HepG2 (cell line): Measurements from ENCODE around the gene LACTBL1. TPM values are rescaled to one million over a fixed set of nuclear protein-coding genes. Genes with fewer than 3 reads are reported as not detected.

ENCODE experiments used
- ATAC-seq: fragments of 200-7000 bp; cut with Tn5 transposase; 3 replicates; pipeline ENCODE4 v1.9.1; 2020; ENCODE audit warnings: mild to moderate bottlenecking, moderate library complexity
- BruUV-seq: library from RNA; stranded (reverse); fragments of 400-500 nt; replicated peaks from 2 replicates; lab custom pipeline; 2021; lab: Mats Ljungman, UMichigan
- CTCF ChIA-PET: fragments of 300-600 bp; formaldehyde crosslinking; extraction: SDS; loops from one replicate; lab custom pipeline; 2021; ENCODE audit warnings: low total read pairs, inconsistent platforms, low intra/inter-chr PET ratio; lab: Yijun Ruan, JAX
- POLR2A ChIA-PET: fragments of 350-600 bp; sonication (Branson Sonifier 250); formaldehyde crosslinking; loops from one replicate; lab custom pipeline; 2020; ENCODE audit warnings: antibody characterized with exemption, inconsistent platforms; lab: Yijun Ruan, JAX
- DNase-seq: peaks from one replicate; pipeline ENCODE4 v3.0.0-alpha.2; 2015; ENCODE audit warnings: low spot score
- FAIRE-seq: peaks from 3 replicates; lab custom pipeline; 2011; peaks lifted over from hg19 to GRCh38; lab: Jason Lieb, UNC
- H2AFZ ChIP-seq: one replicate; pipeline ENCODE4 v1.6.1; 2011; ENCODE audit warnings: low read length, inconsistent platforms
- H3K27ac ChIP-seq: fragments of 300-600 bp; 3 replicates; pipeline ENCODE4 v1.8.0; 2011; ENCODE audit warnings: mixed run types, mild to moderate bottlenecking, mixed read lengths, low read length, inconsistent platforms; ENCODE audit not compliant: insufficient read depth; ENCODE audit errors: extremely low read length
- H3K27me3 ChIP-seq, 2 experiments: fragments of 200-600 bp in 1 of 2; 2 replicates in 1 of 2; 3 replicates in 1 of 2; pipeline versions ENCODE4 v1.6.0 to v1.8.0; 2011; ENCODE audit warnings: low read length in 2 of 2, mild to moderate bottlenecking in 2 of 2, moderate library complexity in 2 of 2, inconsistent platforms in 1 of 2; ENCODE audit not compliant: insufficient read depth in 2 of 2, control insufficient read depth in 1 of 2
- H3K36me3 ChIP-seq, 2 experiments: fragments of 200-600 bp in 1 of 2; replicated peaks in 1 of 2; 2 replicates in 1 of 2; 3 replicates in 1 of 2; pipeline versions ENCODE4 v1.5.1 to v1.8.0; 2011; ENCODE audit warnings: low read length in 2 of 2, inconsistent platforms in 1 of 2; ENCODE audit not compliant: insufficient read depth in 2 of 2, control insufficient read depth in 1 of 2
- H3K4me1 ChIP-seq: 2 replicates; pipeline ENCODE4 v1.5.1; 2012; ENCODE audit warnings: low read length, inconsistent platforms; ENCODE audit not compliant: insufficient read depth
- H3K4me2 ChIP-seq: 2 replicates; pipeline ENCODE4 v1.6.0; 2011; ENCODE audit warnings: low read depth, low read length, inconsistent platforms
- H3K4me3 ChIP-seq, 3 experiments: fragments of 200-600 bp in 1 of 3; sonication (generic), shearing (Covaris generic) in 1 of 3; replicated peaks in 1 of 3; 2 replicates each; pipeline ENCODE4 v1.5.1; 2011 to 2016; ENCODE audit warnings: low read length in 3 of 3, inconsistent platforms in 2 of 3, low read depth in 2 of 3, mild to moderate bottlenecking in 2 of 3, control low read depth in 1 of 3, mixed read lengths in 1 of 3; ENCODE audit not compliant: insufficient read depth in 1 of 3
- H3K79me2 ChIP-seq: one replicate; pipeline ENCODE4 v1.6.1; 2011; ENCODE audit warnings: low read length, inconsistent platforms; ENCODE audit not compliant: insufficient read depth
- H3K9ac ChIP-seq: 2 replicates; pipeline ENCODE4 v1.6.0; 2011; ENCODE audit warnings: mild to moderate bottlenecking, low read depth, low read length, inconsistent platforms; ENCODE audit not compliant: insufficient read depth
- H3K9me3 ChIP-seq: 2 replicates; pipeline ENCODE4 v1.5.1; 2012; ENCODE audit warnings: mild to moderate bottlenecking, low read length
- H4K20me1 ChIP-seq: 2 replicates; pipeline ENCODE4 v1.6.0; 2011; ENCODE audit warnings: inconsistent platforms, mild to moderate bottlenecking, low read length, moderate library complexity; ENCODE audit not compliant: insufficient read depth
- ATF7-NPFF ChIP-seq: sonication (generic); formaldehyde crosslinking; IDR thresholded peaks from 2 replicates; pipeline ENCODE4 v1.8.1; 2023; ENCODE audit warnings: mild to moderate bottlenecking, low read depth, missing genetic modification reagents, moderate library complexity
- CHD4 ChIP-seq: fragments of 200-600 bp; sonication (generic); IDR thresholded peaks from 2 replicates; pipeline ENCODE4 v1.7.0; 2017; ENCODE audit warnings: mild to moderate bottlenecking, low read length, borderline replicate concordance
- KDM2A ChIP-seq: sonication (generic); formaldehyde crosslinking; IDR thresholded peaks from 2 replicates; pipeline ENCODE4 v1.4.0; 2020; ENCODE audit warnings: low read depth, missing genetic modification reagents, borderline replicate concordance
- NFRKB ChIP-seq: fragments of 450-650 bp; IDR thresholded peaks from 2 replicates; pipeline ENCODE4 v1.6.1; 2017
- RXRA ChIP-seq: sonication (generic); formaldehyde crosslinking; IDR thresholded peaks from 2 replicates; pipeline ENCODE4 v1.5.1; 2020; ENCODE audit warnings: missing genetic modification reagents
- TBX3 ChIP-seq: fragments of 450-650 bp; IDR thresholded peaks from 2 replicates; pipeline ENCODE4 v1.6.1; 2017; ENCODE audit warnings: antibody characterized with exemption, mild to moderate bottlenecking, inconsistent platforms, borderline replicate concordance
- YEATS4 ChIP-seq: sonication (generic); formaldehyde crosslinking; IDR thresholded peaks from 2 replicates; pipeline ENCODE4 v1.4.0; 2020; ENCODE audit warnings: missing genetic modification reagents, borderline replicate concordance
- ZBTB7A ChIP-seq: sonication (generic); formaldehyde crosslinking; IDR thresholded peaks from 2 replicates; pipeline ENCODE4 v1.8.0; 2022; ENCODE audit warnings: mild to moderate bottlenecking, missing genetic modification reagents
- ZNF317 ChIP-seq: sonication (generic); formaldehyde crosslinking; IDR thresholded peaks from 2 replicates; pipeline ENCODE4 v1.5.0; 2020; ENCODE audit warnings: mild to moderate bottlenecking, missing genetic modification reagents
- ZNF382 ChIP-seq: sonication (generic); formaldehyde crosslinking; IDR thresholded peaks from 2 replicates; pipeline ENCODE4 v1.5.0; 2020; ENCODE audit warnings: missing genetic modification reagents, mild to moderate bottlenecking, borderline replicate concordance
- ZNF549 ChIP-seq: sonication (generic); formaldehyde crosslinking; IDR thresholded peaks from 2 replicates; pipeline ENCODE4 v1.5.0; 2020; ENCODE audit warnings: missing genetic modification reagents
- ZNF589 ChIP-seq: sonication (generic); formaldehyde crosslinking; conservative IDR thresholded peaks from 2 replicates; pipeline ENCODE4 v1.8.0; 2022; ENCODE audit warnings: mild to moderate bottlenecking, moderate library complexity, missing genetic modification reagents
- ZNF652 ChIP-seq: IDR thresholded peaks from 2 replicates; pipeline ENCODE4 v1.6.1; 2016; ENCODE audit warnings: low read depth, borderline replicate concordance
- ZNF678 ChIP-seq: sonication (generic); formaldehyde crosslinking; IDR thresholded peaks from 2 replicates; pipeline ENCODE4 v1.4.0; 2020; ENCODE audit warnings: mild to moderate bottlenecking, missing genetic modification reagents
- ZNF709 ChIP-seq: sonication (generic); formaldehyde crosslinking; IDR thresholded peaks from 2 replicates; pipeline ENCODE4 v1.5.0; 2020; ENCODE audit warnings: mild to moderate bottlenecking, missing genetic modification reagents
- ZNF891 ChIP-seq: sonication (generic); formaldehyde crosslinking; IDR thresholded peaks from 2 replicates; pipeline ENCODE4 v1.5.0; 2020; ENCODE audit warnings: mild to moderate bottlenecking, missing genetic modification reagents
- ZSCAN12 ChIP-seq: sonication (generic); formaldehyde crosslinking; IDR thresholded peaks from 2 replicates; pipeline ENCODE4 v1.9.0; 2021; ENCODE audit warnings: mild to moderate bottlenecking, missing genetic modification reagents
- WGBS: methylation state at CpG from one replicate; pipeline ENCODE4 v1.1.6; 2017; ENCODE audit warnings: low lambda C conversion rate; 5-methylcytosine and 5-hydroxymethylcytosine counted together
- in situ Hi-C: cut with HindIII; loops from 2 replicates; pipeline ENCODE4 v1.10.0; 2017; ENCODE audit warnings: low pct_unique_long_range_greater_than_20kb; ENCODE audit not compliant: extremely low pct_ligation_motif_present
- intact Hi-C: fragments of 100-400 bp; cut with micrococcal nuclease; formaldehyde crosslinking; loops from one replicate; pipeline ENCODE4 v1.10.0; 2022; ENCODE audit not compliant: unreplicated experiment
- polyA plus RNA-seq, 8 experiments: library from polyadenylated mRNA; depleted of rRNA in 3 of 8; stranded (reverse) in 7 of 8; unstranded in 1 of 8; fragments of >200 nt; fragmentation: Illumina TruSeq in 4 of 8; extraction: Trizol in 4 of 8; gene quantifications; 2 replicates each; pipeline versions ENCODE4 v1.2.1 to v1.2.3, GENCODE V29; 2011 to 2016; ENCODE audit warnings: low read depth in 4 of 8, missing spikeins in 1 of 8, mixed read lengths in 1 of 8; ENCODE audit not compliant: insufficient read depth in 1 of 8
- total RNA-seq, 5 experiments: library from RNA; depleted of rRNA; stranded (reverse); fragments of >200 nt; fragmentation: Illumina TruSeq; extraction: Trizol; gene quantifications; 2 replicates each; pipeline ENCODE4 v1.2.3, GENCODE V29; 2016; ENCODE audit warnings: low read depth in 1 of 5
- TF ChIP-seq, protein P1 (sequence below): IDR thresholded peaks from 2 replicates; pipeline ENCODE4 v1.6.1; 2016
- TF ChIP-seq, protein P2 (sequence below): sonication (generic); formaldehyde crosslinking; IDR thresholded peaks from 2 replicates; pipeline ENCODE4 v1.4.0; 2020; ENCODE audit warnings: missing genetic modification reagents

The LACTBL1 gene
- total and polyA plus RNA-seq, 2 of the 13 experiments (the other 11 are each of a cell fraction or from before 2014, with no cell fraction given): 0.12 to 1.3 TPM

DNA sequence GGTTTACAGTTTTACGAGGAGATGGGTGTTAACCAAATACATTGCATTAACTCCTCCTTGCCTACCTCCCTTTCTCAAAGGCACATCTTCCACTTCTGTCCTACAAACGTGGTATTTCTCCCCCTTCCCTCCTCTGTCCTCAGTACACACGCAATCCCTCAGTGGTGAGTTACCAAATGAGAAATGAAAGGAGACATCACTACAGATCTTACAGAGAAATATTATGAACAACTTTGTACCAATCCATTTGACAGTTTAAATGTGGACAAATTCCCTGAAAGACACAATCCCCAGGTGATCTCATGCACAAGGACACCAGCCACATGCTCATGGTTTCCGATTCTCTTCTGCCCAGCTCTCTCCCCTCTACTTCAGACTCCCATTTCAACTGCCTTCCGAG, 6.4 kb downstream of the LACTBL1 start:
- H2AFZ ChIP-seq: no peak overlapping the region
- POLR2A ChIA-PET: no interaction called here
- DNase-seq: no peak
- in situ Hi-C loops: no loop called here
- TF ChIP-seq ZNF382 (CRISPR knock-in tag) (peak; percentile 92; the same call in 1 of the 2 replicates), ZNF891 (CRISPR knock-in tag) (no peak)
- TF ChIP-seq, all 625 proteins: peak for 1
- no peak overlapping the region for H3K4me3 ChIP-seq
- no peak overlapping the region for H3K27ac ChIP-seq
- FAIRE-seq (no peak), ATAC-seq (no peak)
- peaks cover 41% of the 10 kb centered on the region for H3K4me1 ChIP-seq
- H3K27me3 ChIP-seq: no peaks in the 10 kb centered on the region
- peaks cover 8% of the 10 kb centered on the region for H3K9me3 ChIP-seq
- 47% methylated on average over 5 of the region's 5 CpGs for WGBS
- intact Hi-C loops: no loop called here
- H3K36me3 ChIP-seq: no peaks in the 10 kb centered on the region
- no peaks in the 10 kb centered on the region for H4K20me1 ChIP-seq
- BruUV-seq: no TSS peak
- no peaks in the 10 kb centered on the region for H3K79me2 ChIP-seq
- no peak overlapping the region for H3K9ac ChIP-seq
- no peak overlapping the region for H3K4me2 ChIP-seq
- CTCF ChIA-PET: no interaction called here

DNA sequence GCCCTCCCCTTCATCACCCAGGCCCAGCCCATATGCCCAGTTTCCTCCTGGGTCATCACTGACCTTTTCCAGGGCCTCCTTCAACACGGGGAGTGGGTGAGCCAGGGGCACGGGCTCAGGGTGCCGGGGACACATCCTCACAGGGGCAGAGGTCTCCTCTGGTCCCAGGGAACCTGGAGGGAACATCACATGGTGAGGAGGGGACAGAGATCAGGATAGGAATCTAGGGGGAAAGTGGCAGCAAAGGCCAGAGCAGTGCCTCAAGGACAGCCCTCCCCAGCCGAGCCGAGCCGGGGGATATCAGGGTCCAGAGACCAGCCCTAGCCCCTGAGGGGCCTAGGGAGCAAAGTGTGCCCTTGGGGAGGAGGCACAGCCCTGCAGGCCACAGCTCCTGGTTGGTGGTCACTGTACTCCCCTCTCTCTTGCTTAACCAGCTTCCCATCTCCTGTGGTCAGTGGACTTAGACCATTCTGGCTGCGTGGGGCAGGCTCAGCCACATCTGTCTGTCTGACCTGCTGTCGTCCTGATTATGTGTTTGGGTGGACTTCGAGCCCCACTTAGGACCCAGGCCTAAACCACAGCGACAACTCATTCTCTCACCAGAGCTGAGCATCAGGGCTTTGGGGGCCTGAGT, 9.5 kb downstream of the LACTBL1 start:
- Histone ChIP-seq H3K27ac (peak overlapping the region; percentile 81), H3K4me3 (peak overlapping the region; percentile 12 to 62 (median 14); a peak in 4 of 6 replicates), H3K9me3 (peaks cover 8% of the 10 kb centered on the region), H3K4me1 (peaks cover 43% of the 10 kb centered on the region), H4K20me1 (no peaks in the 10 kb centered on the region), H3K36me3 (no peaks in the 10 kb centered on the region), H3K9ac (peak overlapping the region; percentile 45), H3K79me2 (no peaks in the 10 kb centered on the region), H3K27me3 (no peaks in the 10 kb centered on the region), H3K4me2 (peak overlapping the region; percentile 79), H2AFZ (no peak overlapping the region)
- in situ Hi-C loops: no loop called here
- ChIA-PET CTCF (no interaction called here), POLR2A (interaction anchor here (0.6 kb wide), 1 partner anchor 132 kb away, joined by 3 read pairs; no protein-coding TSS in a partner anchor)
- FAIRE-seq: peak; percentile 89
- BruUV-seq: no TSS peak
- intact Hi-C loops: no loop called here
- DNase-seq: peak; percentile 71
- ATAC-seq: peak; percentile 94
- 5% methylated on average over 6 of the region's 10 CpGs for WGBS
- no peak for TF ChIP-seq NFRKB
- no peak for TF ChIP-seq ZNF678 (CRISPR knock-in tag)
- no peak for TF ChIP-seq ZNF589 (CRISPR knock-in tag)
- no peak for TF ChIP-seq CHD4
- no peak for TF ChIP-seq ZNF652 (CRISPR knock-in tag)
- peak; percentile 22; the same call in 1 of the 2 replicates for TF ChIP-seq TBX3
- peak; percentile 99 for TF ChIP-seq ZBTB7A (CRISPR knock-in tag)
- no peak for TF ChIP-seq ZSCAN12 (CRISPR knock-in tag)
- TF ChIP-seq, protein P1, sequence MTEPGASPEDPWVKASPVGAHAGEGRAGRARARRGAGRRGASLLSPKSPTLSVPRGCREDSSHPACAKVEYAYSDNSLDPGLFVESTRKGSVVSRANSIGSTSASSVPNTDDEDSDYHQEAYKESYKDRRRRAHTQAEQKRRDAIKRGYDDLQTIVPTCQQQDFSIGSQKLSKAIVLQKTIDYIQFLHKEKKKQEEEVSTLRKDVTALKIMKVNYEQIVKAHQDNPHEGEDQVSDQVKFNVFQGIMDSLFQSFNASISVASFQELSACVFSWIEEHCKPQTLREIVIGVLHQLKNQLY (CRISPR knock-in tag): peak; percentile 32; the same call in 1 of the 2 replicates
- TF ChIP-seq YEATS4: peak; percentile 58; the same call in 1 of the 2 replicates
- TF ChIP-seq, protein P2, sequence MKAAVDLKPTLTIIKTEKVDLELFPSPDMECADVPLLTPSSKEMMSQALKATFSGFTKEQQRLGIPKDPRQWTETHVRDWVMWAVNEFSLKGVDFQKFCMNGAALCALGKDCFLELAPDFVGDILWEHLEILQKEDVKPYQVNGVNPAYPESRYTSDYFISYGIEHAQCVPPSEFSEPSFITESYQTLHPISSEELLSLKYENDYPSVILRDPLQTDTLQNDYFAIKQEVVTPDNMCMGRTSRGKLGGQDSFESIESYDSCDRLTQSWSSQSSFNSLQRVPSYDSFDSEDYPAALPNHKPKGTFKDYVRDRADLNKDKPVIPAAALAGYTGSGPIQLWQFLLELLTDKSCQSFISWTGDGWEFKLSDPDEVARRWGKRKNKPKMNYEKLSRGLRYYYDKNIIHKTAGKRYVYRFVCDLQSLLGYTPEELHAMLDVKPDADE (CRISPR knock-in tag): no peak
- no peak for TF ChIP-seq ATF7-NPFF (CRISPR knock-in tag)
- TF ChIP-seq ZNF549 (CRISPR knock-in tag): no peak
- TF ChIP-seq KDM2A (CRISPR knock-in tag): peak; percentile 43; the same call in 1 of the 2 replicates
- no peak for TF ChIP-seq ZNF317 (CRISPR knock-in tag)
- TF ChIP-seq RXRA (CRISPR knock-in tag): peak; percentile 45
- peak; percentile 65; the same call in 1 of the 2 replicates for TF ChIP-seq ZNF709 (CRISPR knock-in tag)
